ENCODE measurements around the gene ASIC2. TPM values are rescaled to one million over a fixed set of nuclear protein-coding genes. Genes with fewer than 3 reads are reported as not detected.

The ASIC2 gene
- total and polyA plus RNA-seq, 2 experiments from 2014 or later: 0.52 to 2.8 TPM

GRCh38 chr17:33169580-33170285, 123.4 kb downstream of the ASIC2 start:
- H3K4me3 ChIP-seq: no peak overlapping the region
- H3K4me1 ChIP-seq (ENCODE audit: insufficient read depth): no peaks in the 10 kb centered on the region
- H3K4me2 ChIP-seq: no peak overlapping the region
- no peak overlapping the region for H3K4me3 Mint-ChIP-seq
- ATAC-seq (no peak), DNase-seq (ENCODE audit: low spot score) (no peak)
- H3K9me2 ChIP-seq (ENCODE audit: insufficient read depth): peaks cover 16% of the 10 kb centered on the region
- TF ChIP-seq POLR2AphosphoS5 (IDR thresholded peaks at IDR 0.05; ENCODE audit: low read depth): no peak
- no peak for TF ChIP-seq ZNF462 (CRISPR knock-in tag; IDR thresholded peaks at IDR 0.05)
- no peak for TF ChIP-seq EZH2 (IDR thresholded peaks at IDR 0.05; ENCODE audit: low read depth, unreplicated experiment)
- no peak for TF ChIP-seq ZNF114 (CRISPR knock-in tag; IDR thresholded peaks at IDR 0.05)
- TF ChIP-seq STAT1 (IDR thresholded peaks at IDR 0.05; ENCODE audit: unreplicated experiment): no peak
- TF ChIP-seq JUNB (IDR thresholded peaks at IDR 0.05; ENCODE audit: unreplicated experiment): no peak
- TF ChIP-seq CREB1 (CRISPR knock-in tag; IDR thresholded peaks at IDR 0.05; ENCODE audit: low read depth): no peak
- TF ChIP-seq ZNF331 (CRISPR knock-in tag; IDR thresholded peaks at IDR 0.05; ENCODE audit: low read depth): no peak
- TF ChIP-seq EZH2phosphoT487 (IDR thresholded peaks at IDR 0.05; ENCODE audit: unreplicated experiment): no peak
- no peak for TF ChIP-seq ETS1 (IDR thresholded peaks at IDR 0.05)
- no peak for TF ChIP-seq REST (IDR thresholded peaks at IDR 0.05; ENCODE audit: unreplicated experiment)
- no peaks in the 10 kb centered on the region for H3K79me2 ChIP-seq (replicated peaks; ENCODE audit: insufficient read depth)
- no peak overlapping the region for H3K27ac Mint-ChIP-seq
- H4K20me1 ChIP-seq (replicated peaks; ENCODE audit: insufficient read depth): no peaks in the 10 kb centered on the region
- no peaks in the 10 kb centered on the region for H3K27me3 ChIP-seq (ENCODE audit: insufficient read depth)
- no peaks in the 10 kb centered on the region for H3K36me3 ChIP-seq (ENCODE audit: insufficient read depth)
- H2AFZ ChIP-seq: no peak overlapping the region
- H3K27ac ChIP-seq (ENCODE audit: low read depth): no peak overlapping the region
- H3F3A ChIP-seq (replicated peaks; ENCODE audit: low read depth): no peaks in the 10 kb centered on the region
- H3K36me3 Mint-ChIP-seq (ENCODE audit: low read depth): no peaks in the 10 kb centered on the region
- no peaks in the 10 kb centered on the region for H3K9me3 Mint-ChIP-seq
- no peaks in the 10 kb centered on the region; the same call in 2 of the 3 replicates for H3K4me1 Mint-ChIP-seq
- peaks cover 5% of the 10 kb centered on the region for H3K27me3 Mint-ChIP-seq (ENCODE audit: insufficient read depth, low read depth, poor library complexity)
